HepG2 (cell line): ENCODE data around the gene ARMH4. TPM values are rescaled to one million over a fixed set of nuclear protein-coding genes. Genes with fewer than 3 reads are reported as not detected.

Source experiments
- BORCS8-MEF2B ChIP-seq: sonication (generic); formaldehyde crosslinking; IDR thresholded peaks from 2 replicates; pipeline ENCODE4 v1.8.0; 2022; ENCODE audit warnings: mild to moderate bottlenecking, missing genetic modification reagents
- BRD4 ChIP-seq: sonication (generic); formaldehyde crosslinking; IDR thresholded peaks from 2 replicates; pipeline ENCODE4 v1.4.0; 2020; ENCODE audit warnings: missing genetic modification reagents
- CREBL2 ChIP-seq: sonication (generic); formaldehyde crosslinking; IDR thresholded peaks from 2 replicates; pipeline ENCODE4 v1.8.1; 2023; ENCODE audit warnings: missing genetic modification reagents, mild to moderate bottlenecking, borderline replicate concordance
- DRAP1 ChIP-seq: IDR thresholded peaks from 2 replicates; pipeline ENCODE4 v1.6.1; 2016; ENCODE audit warnings: missing genetic modification reagents, missing compliant biosample characterization
- DZIP1 ChIP-seq: sonication (generic); formaldehyde crosslinking; IDR thresholded peaks from 2 replicates; pipeline ENCODE4 v1.5.0; 2020; ENCODE audit warnings: mild to moderate bottlenecking, missing genetic modification reagents
- E2F5 ChIP-seq: sonication (generic); formaldehyde crosslinking; conservative IDR thresholded peaks from 2 replicates; pipeline ENCODE4 v1.4.0; 2020; ENCODE audit warnings: missing genetic modification reagents
- GZF1 ChIP-seq: sonication (generic); formaldehyde crosslinking; IDR thresholded peaks from 2 replicates; pipeline ENCODE4 v1.5.1; 2020; ENCODE audit warnings: mild to moderate bottlenecking, missing genetic modification reagents
- KAT8 ChIP-seq: IDR thresholded peaks from 2 replicates; pipeline ENCODE4 v1.6.1; 2016; ENCODE audit warnings: missing genetic modification reagents, missing compliant biosample characterization
- MTA1 ChIP-seq: sonication (generic); formaldehyde crosslinking; IDR thresholded peaks from 2 replicates; pipeline ENCODE4 v1.4.0; 2020; ENCODE audit warnings: missing genetic modification reagents, mild to moderate bottlenecking, borderline replicate concordance
- NONO ChIP-seq, 2 experiments: fragments of 450-650 bp in 1 of 2; sonication (generic) in 1 of 2; formaldehyde crosslinking in 1 of 2; IDR thresholded peaks in 1 of 2; conservative IDR thresholded peaks in 1 of 2; 2 replicates each; pipeline versions ENCODE4 v1.6.1 to v1.8.0; 2017 to 2022; ENCODE audit warnings: mild to moderate bottlenecking in 1 of 2, missing genetic modification reagents in 1 of 2, moderate library complexity in 1 of 2
- NR2F1 ChIP-seq, 2 experiments: fragments of 450-650 bp in 1 of 2; formaldehyde crosslinking in 1 of 2; IDR thresholded peaks; 2 replicates each; pipeline versions ENCODE4 v1.5.0 to v1.6.1; 2016 to 2020; ENCODE audit warnings: mild to moderate bottlenecking in 1 of 2, missing compliant biosample characterization in 1 of 2, missing genetic modification reagents in 1 of 2, moderate library complexity in 1 of 2
- RFXANK ChIP-seq: IDR thresholded peaks from 2 replicates; pipeline ENCODE4 v1.6.1; 2016
- SALL1 ChIP-seq: sonication (generic); formaldehyde crosslinking; IDR thresholded peaks from 2 replicates; pipeline ENCODE4 v1.8.0; 2022; ENCODE audit warnings: mild to moderate bottlenecking, missing genetic modification reagents
- SMAD9 ChIP-seq: sonication (generic); formaldehyde crosslinking; IDR thresholded peaks from 2 replicates; pipeline ENCODE4 v1.5.1; 2020; ENCODE audit warnings: mild to moderate bottlenecking, missing genetic modification reagents
- SNAI1 ChIP-seq: sonication (generic); formaldehyde crosslinking; IDR thresholded peaks from 2 replicates; pipeline ENCODE4 v1.5.0; 2020; ENCODE audit warnings: mild to moderate bottlenecking, missing genetic modification reagents, borderline replicate concordance
- TEAD3 ChIP-seq: optimal IDR thresholded peaks from 2 replicates; pipeline ENCODE3; 2016; ENCODE audit warnings: borderline replicate concordance
- WIZ ChIP-seq: sonication (generic); formaldehyde crosslinking; IDR thresholded peaks from 2 replicates; pipeline ENCODE4 v1.5.1; 2020; ENCODE audit warnings: mild to moderate bottlenecking, missing genetic modification reagents
- ZNF280D ChIP-seq: sonication (generic); formaldehyde crosslinking; IDR thresholded peaks from 2 replicates; pipeline ENCODE4 v1.5.1; 2020; ENCODE audit warnings: mild to moderate bottlenecking, missing genetic modification reagents
- ZNF331 ChIP-seq: sonication (generic); formaldehyde crosslinking; IDR thresholded peaks from 2 replicates; pipeline ENCODE4 v1.4.0; 2020; ENCODE audit warnings: missing genetic modification reagents
- ZNF34 ChIP-seq: sonication (generic); formaldehyde crosslinking; IDR thresholded peaks from 2 replicates; pipeline ENCODE4 v1.4.0; 2020; ENCODE audit warnings: mild to moderate bottlenecking, missing genetic modification reagents, borderline replicate concordance
- ZNF382 ChIP-seq: sonication (generic); formaldehyde crosslinking; IDR thresholded peaks from 2 replicates; pipeline ENCODE4 v1.5.0; 2020; ENCODE audit warnings: missing genetic modification reagents, mild to moderate bottlenecking, borderline replicate concordance
- ZNF558 ChIP-seq: sonication (generic); formaldehyde crosslinking; IDR thresholded peaks from 2 replicates; pipeline ENCODE4 v1.9.0; 2022; ENCODE audit warnings: mild to moderate bottlenecking, missing genetic modification reagents, borderline replicate concordance
- ZNF615 ChIP-seq: sonication (generic); formaldehyde crosslinking; IDR thresholded peaks from 2 replicates; pipeline ENCODE4 v1.5.0; 2020; ENCODE audit warnings: mild to moderate bottlenecking, missing genetic modification reagents, borderline replicate concordance
- ZNF713 ChIP-seq: sonication (generic); formaldehyde crosslinking; IDR thresholded peaks from 2 replicates; pipeline ENCODE4 v1.4.0; 2020; ENCODE audit warnings: mild to moderate bottlenecking, missing genetic modification reagents
- ZNF788 ChIP-seq: sonication (generic); formaldehyde crosslinking; IDR thresholded peaks from 2 replicates; pipeline ENCODE4 v1.5.0; 2020; ENCODE audit warnings: mild to moderate bottlenecking, missing genetic modification reagents, borderline replicate concordance
- polyA plus RNA-seq, 8 experiments: library from polyadenylated mRNA; depleted of rRNA in 3 of 8; stranded (reverse) in 7 of 8; unstranded in 1 of 8; fragments of >200 nt; fragmentation: Illumina TruSeq in 4 of 8; extraction: Trizol in 4 of 8; gene quantifications; 2 replicates each; pipeline versions ENCODE4 v1.2.1 to v1.2.3, GENCODE V29; 2011 to 2016; ENCODE audit warnings: low read depth in 4 of 8, missing spikeins in 1 of 8, mixed read lengths in 1 of 8; ENCODE audit not compliant: insufficient read depth in 1 of 8
- total RNA-seq, 5 experiments: library from RNA; depleted of rRNA; stranded (reverse); fragments of >200 nt; fragmentation: Illumina TruSeq; extraction: Trizol; gene quantifications; 2 replicates each; pipeline ENCODE4 v1.2.3, GENCODE V29; 2016; ENCODE audit warnings: low read depth in 1 of 5

The ARMH4 gene
- total and polyA plus RNA-seq, 2 of the 13 experiments (the other 11 are each of a cell fraction or from before 2014, with no cell fraction given) = 0.02 to 0.18 TPM

- no peak for TF ChIP-seq DZIP1 (CRISPR knock-in tag)
- no peak for TF ChIP-seq ZNF34 (CRISPR knock-in tag)
- no peak for TF ChIP-seq RFXANK (CRISPR knock-in tag)
- no peak for TF ChIP-seq SNAI1
- no peak for TF ChIP-seq ZNF280D (CRISPR knock-in tag)
- no peak for TF ChIP-seq GZF1 (CRISPR knock-in tag)
- TF ChIP-seq KAT8 (CRISPR knock-in tag) = 0 out of 2 replicates have a peak, but pooled peaks have one; percentile 19
- no peak for TF ChIP-seq E2F5 (CRISPR knock-in tag)
- TF ChIP-seq CREBL2 = no peak
- no peak for TF ChIP-seq ZNF382 (CRISPR knock-in tag)
- TF ChIP-seq ZNF558 (CRISPR knock-in tag) = no peak
- no peak for TF ChIP-seq SMAD9
- TF ChIP-seq ZNF615 (CRISPR knock-in tag) = no peak
- TF ChIP-seq BORCS8-MEF2B = no peak
- TF ChIP-seq BRD4 (CRISPR knock-in tag) = no peak
- peak; percentile 12 for TF ChIP-seq TEAD3
- TF ChIP-seq ZNF331 = 0 out of 2 replicates have a peak, but pooled peaks have one; percentile 30
- TF ChIP-seq NONO (IDR thresholded peaks at IDR 0.05) = no peak
- TF ChIP-seq NONO (CRISPR knock-in tag; conservative IDR thresholded peaks at IDR 0.05) = no peak
- TF ChIP-seq WIZ (CRISPR knock-in tag) = no peak
- no peak for TF ChIP-seq ZNF713 (CRISPR knock-in tag)
- TF ChIP-seq DRAP1 (CRISPR knock-in tag) = no peak
- TF ChIP-seq NR2F1 (CRISPR knock-in tag; IDR thresholded peaks at IDR 0.05) = no peak
- peak; percentile 63; the same call in 1 of the 2 replicates for TF ChIP-seq SALL1 (CRISPR knock-in tag)
- no peak; the same call in 1 of the 2 replicates for TF ChIP-seq ZNF788
- TF ChIP-seq MTA1 (CRISPR knock-in tag) = no peak
Observed at GRCh38 chr14:58171090-58171489, 19.1 kb upstream of the ARMH4 start (continued).
